K562 (cell line): ENCODE data around the gene ZP3. TPM values are rescaled to one million over a fixed set of nuclear protein-coding genes. Genes with fewer than 3 reads are reported as not detected.

Source experiments
- CEBPZ ChIP-seq: fragments of 150-350 bp; IDR thresholded peaks from 2 replicates; pipeline ENCODE4 v1.6.1; 2014; ENCODE audit warnings: low read depth, mild to moderate bottlenecking, low read length, borderline replicate concordance
- CHD7 ChIP-seq: fragments of 200-600 bp; sonication (generic); IDR thresholded peaks from one replicate; pipeline ENCODE4 v1.6.1; 2012; ENCODE audit warnings: mild to moderate bottlenecking, low read depth, low read length, inconsistent platforms
- E2F8 ChIP-seq: fragments of 450-650 bp; IDR thresholded peaks from 2 replicates; pipeline ENCODE4 v1.7.1; 2018; ENCODE audit warnings: mild to moderate bottlenecking, low read depth; ENCODE audit not compliant: partially characterized antibody
- ESRRA ChIP-seq: fragments of 450-650 bp; IDR thresholded peaks from 2 replicates; pipeline ENCODE4 v1.6.1; 2014; ENCODE audit warnings: low read depth, mild to moderate bottlenecking, moderate library complexity, borderline replicate concordance
- FOXA1 ChIP-seq: fragments of 450-650 bp; IDR thresholded peaks from 2 replicates; pipeline ENCODE4 v1.6.1; 2016; ENCODE audit warnings: mild to moderate bottlenecking, borderline replicate concordance
- MCM5 ChIP-seq: fragments of 450-650 bp; IDR thresholded peaks from 2 replicates; pipeline ENCODE4 v1.6.1; 2016; ENCODE audit warnings: low read depth
- POLR2A ChIP-seq: fragments of 450-650 bp; conservative IDR thresholded peaks from 2 replicates; pipeline ENCODE4 v1.6.1; 2016
- ZNF124 ChIP-seq: sonication (generic); formaldehyde crosslinking; IDR thresholded peaks from 2 replicates; pipeline ENCODE4 v1.8.1; 2022; ENCODE audit warnings: missing genetic modification reagents
- ZNF133 ChIP-seq: fragments of 250-450 bp; sonication (Bioruptor Pico); IDR thresholded peaks from 2 replicates; pipeline ENCODE4 v1.4.0; 2020; ENCODE audit warnings: mild to moderate bottlenecking
- polyA plus RNA-seq, 8 experiments: library from polyadenylated mRNA; depleted of rRNA in 4 of 8; stranded (reverse) in 5 of 8; unstranded in 3 of 8; fragments of >200 nt; fragmentation: Nextera tagmentation in 2 of 8; fragmentation: Illumina TruSeq in 1 of 8; extraction: Ambion mirVana in 2 of 8; extraction: Trizol in 1 of 8; gene quantifications; 2 replicates each; pipeline versions ENCODE4 v1.2.1 to v1.2.3, GENCODE V29; 2011 to 2014; ENCODE audit warnings: inconsistent platforms in 1 of 8, missing spikeins in 1 of 8
- total RNA-seq, 7 experiments: library from RNA; depleted of rRNA in 6 of 7; stranded (reverse); fragments of >200 nt in 6 of 7; fragmentation: Illumina TruSeq in 2 of 7; extraction: Trizol in 2 of 7; gene quantifications; 2 replicates each; pipeline versions ENCODE4 v1.2.1 to v1.2.3, GENCODE V29; 2011 to 2021; ENCODE audit warnings: low replicate concordance in 1 of 7

Gene ZP3
- total and polyA plus RNA-seq, 9 of the 15 experiments (the other 6 are each of a cell fraction or from before 2014, with no cell fraction given), result 1.4 to 3.8 (median 2.4) TPM

- TF ChIP-seq CHD7, result no peak
- no peak for TF ChIP-seq ZNF133 (CRISPR knock-in tag)
- TF ChIP-seq E2F8, result peak; percentile 18
- no peak for TF ChIP-seq FOXA1
- no peak for TF ChIP-seq MCM5
- peak; percentile 74; the same call in 1 of the 2 replicates for TF ChIP-seq ESRRA
- TF ChIP-seq ZNF124 (CRISPR knock-in tag), result no peak
- no peak for TF ChIP-seq CEBPZ
- no peak; the same call in none of the 2 replicates for TF ChIP-seq POLR2A
Measured at GRCh38 chr7:76392531-76393115, 32.1 kb upstream of the ZP3 start (continued).
